Middle frontal gyrus (tissue), 1 donor: ENCODE data around the gene PLCB2.

Experiments used
- DNase-seq: peaks from one replicate; pipeline ENCODE4 v3.0.0-alpha.2; 2015; ENCODE audit warnings: low spot score; ENCODE audit errors: extremely low spot score

Gene PLCB2

DNA sequence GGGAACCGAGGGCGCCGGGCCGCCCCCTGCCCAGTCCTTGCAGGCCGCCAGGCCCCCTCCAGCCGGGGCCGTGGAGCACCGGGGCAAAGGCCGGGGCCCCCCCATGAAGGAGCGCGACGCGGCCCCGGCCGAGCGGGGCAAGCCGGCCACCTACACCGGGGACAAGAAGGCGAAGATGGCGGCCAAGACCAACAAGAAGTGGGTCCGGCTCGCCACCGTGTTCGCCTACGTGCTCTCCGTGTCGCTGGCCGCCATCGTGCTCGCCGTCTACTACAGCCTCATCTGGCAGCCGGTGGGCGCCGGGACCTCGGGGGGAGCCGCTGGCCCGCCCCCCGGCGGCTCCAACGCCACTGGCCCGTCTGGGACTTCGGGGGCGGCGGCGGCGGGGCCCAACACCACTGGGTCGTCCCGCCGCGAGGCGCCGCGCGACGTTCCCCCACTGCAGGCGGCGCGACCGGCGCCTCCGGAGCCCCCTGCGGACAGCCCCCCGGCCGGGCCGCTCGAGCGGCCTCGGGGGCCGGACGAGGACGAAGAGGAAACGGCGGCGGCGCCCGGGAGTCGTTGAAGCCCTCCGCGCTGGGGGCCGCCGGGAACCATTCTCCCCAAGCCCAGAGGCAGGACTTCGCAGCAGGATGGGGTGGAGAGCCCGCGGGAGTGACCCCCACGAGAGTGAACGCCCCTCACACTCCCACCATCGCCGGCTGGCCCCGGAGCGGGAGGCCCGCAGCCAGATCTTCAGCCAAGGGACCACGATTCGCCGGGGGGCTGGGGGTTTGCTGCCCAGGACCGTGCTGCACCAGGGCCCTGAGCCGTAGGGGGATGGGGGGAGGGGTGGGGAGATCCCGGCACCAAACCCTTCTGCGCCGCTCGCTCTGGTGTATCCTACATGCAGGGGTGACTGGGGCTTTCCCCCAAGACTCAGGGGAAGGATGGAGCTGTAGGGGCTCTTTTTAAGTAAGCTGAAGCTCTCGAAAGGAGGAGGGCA, 16.5 kb upstream of the PLCB2 start:
- no peak for DNase-seq

DNA sequence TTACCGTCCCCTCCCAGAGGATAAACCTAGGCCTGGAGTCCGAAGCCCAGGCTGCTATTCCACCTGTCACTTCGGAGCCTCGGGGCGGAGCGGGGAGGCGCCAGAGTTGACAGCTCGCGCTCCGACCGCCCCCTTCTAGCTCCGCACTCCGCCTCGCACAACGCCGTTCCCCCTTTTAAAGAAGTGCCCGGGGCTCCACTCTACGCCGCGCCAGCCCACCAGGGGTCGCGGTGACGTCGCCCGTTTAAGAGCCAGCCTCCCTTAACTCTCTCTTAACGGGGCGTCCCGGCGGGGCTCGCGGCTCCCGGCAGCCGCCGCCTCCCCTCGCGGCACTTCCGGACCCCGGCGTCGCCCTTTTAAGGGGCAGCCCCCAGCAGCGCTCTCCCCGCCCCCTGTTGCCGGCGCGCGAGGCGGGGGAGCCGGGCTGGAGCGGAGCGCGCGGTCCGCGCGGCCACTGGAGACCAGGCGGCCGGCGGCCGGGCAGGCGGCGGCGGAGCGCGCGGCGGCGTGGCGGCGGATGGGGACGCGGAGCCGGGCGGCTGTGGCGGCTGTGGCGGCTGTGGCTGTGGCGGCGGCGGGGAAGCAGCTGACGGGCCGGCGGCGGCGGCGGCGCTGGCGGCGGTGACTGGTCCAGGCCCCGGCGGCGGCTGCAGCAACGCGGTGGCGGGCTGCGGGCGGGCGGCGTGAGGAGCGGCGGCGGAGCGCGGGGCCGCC, 15.7 kb upstream of the PLCB2 start, which contains the start of gene INAFM2:
TSS of gene INAFM2 (plus strand) at position 454 of the 714 bp plus-strand sequence. CDS start 364 bp downstream, outside the sequence.
- DNase-seq: peak; percentile 77

DNA sequence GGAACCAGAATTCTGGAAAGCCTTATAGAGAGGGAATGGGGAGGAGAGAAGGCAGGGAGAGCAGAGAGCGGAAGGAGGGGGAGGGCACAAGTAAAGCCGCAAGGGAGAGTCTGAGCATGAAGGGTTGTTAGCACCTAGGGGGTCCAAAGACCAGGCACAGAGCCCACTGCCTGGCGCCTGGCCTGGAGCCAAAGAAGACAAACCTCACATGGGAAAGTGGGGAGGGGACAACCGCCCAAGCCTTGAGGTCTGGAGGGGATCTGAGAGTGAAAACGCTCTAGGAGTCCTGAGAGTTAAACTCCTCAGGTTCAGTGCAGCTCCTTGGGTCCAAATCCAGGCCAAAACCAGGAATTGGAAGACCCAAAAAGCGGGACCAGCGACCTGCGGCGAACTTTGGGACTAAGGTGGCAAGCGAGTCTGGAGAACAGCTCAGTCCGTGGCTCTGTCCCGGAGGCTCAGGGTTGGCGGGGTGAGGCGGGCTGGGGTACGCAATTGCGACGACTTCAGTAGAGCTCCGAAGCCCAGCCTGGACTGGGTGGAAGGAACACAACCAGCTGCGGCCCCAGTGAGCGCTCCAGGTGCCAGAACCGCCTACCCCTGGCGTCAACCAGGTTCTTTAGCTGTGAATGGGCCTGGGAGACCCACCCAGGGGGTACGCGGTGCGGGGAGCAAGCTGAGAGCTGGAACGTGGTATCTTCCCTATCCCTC, 14.9 kb upstream of the PLCB2 start:
- no peak for DNase-seq

DNA sequence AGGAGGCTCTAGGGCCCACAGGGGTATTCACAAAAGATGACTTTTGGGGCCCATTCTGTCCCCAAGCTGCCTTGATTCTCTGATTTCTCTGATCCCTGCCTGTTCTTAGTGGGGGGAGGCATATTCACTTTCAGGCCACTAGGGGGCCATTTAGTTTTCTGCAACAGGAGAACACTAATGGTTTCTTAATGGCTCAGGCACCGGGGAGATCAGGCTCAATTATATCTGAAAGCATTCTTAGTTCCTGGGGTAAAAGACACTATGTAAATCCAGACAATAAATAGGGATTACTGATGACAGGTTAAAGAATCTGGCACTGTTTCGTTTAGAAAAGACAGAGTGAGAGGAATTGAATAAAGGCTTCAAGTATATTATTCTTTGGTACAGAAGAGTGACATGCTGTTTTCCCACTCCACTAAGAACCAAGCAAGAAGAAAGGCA, 13.2 kb upstream of the PLCB2 start:
- DNase-seq: peak; percentile 46

DNA sequence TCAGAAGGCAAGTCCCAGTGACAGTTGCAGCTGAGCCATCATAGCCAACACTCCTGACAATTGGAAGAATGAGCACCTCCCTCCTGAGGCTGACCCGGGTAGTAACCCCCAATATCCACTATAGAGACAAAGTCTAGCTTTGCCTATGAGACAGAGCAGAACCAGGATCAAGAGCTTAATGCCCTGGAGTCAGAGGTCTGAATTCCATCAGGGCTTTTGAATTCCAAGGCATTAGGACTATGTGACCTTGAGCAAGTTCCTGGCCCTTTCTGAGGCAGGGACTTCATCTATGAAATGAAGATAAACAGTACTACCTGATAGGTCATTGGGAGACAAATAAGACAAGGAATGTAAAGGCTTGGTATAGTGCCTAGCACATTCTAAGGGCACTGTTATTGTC, 12.7 kb upstream of the PLCB2 start:
- no peak for DNase-seq

DNA sequence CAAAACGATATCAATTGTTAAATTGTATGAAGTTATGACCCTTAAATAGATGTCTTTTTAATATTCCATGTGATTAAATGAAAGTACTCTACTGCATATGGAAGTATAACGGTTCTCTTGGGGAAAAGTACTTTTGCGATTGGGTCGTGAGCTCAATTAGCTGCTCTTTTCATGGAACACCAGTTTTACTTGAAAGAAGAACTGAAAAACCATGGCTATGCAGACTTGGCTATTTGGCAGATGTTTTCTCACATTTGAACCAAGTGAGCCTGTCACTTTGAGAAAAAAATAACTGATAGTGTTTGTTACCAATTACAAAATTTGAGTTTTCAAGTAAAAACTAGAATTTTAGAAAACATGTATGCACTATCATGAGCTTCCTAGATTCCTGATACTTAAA, 9.8 kb upstream of the PLCB2 start:
- DNase-seq: no peak

DNA sequence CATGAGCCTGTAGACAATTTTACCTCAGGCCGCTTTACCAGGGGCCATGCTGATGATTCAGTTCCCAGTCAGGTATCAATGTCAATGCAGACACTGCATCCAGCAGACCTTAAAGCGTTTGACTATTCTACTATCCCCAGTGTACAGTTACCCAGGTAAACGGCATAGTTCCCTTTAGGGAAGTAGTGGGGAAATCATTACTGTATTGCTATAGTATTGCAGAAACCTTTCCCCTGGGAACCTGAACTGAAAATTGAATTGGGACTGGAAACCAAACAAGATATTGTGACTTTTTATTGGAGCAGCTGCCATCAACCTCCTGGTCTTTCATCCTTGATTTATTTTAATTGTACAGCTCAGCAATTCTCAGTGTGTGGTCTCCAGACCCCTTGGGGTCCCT, 9.2 kb upstream of the PLCB2 start:
- no peak for DNase-seq

DNA sequence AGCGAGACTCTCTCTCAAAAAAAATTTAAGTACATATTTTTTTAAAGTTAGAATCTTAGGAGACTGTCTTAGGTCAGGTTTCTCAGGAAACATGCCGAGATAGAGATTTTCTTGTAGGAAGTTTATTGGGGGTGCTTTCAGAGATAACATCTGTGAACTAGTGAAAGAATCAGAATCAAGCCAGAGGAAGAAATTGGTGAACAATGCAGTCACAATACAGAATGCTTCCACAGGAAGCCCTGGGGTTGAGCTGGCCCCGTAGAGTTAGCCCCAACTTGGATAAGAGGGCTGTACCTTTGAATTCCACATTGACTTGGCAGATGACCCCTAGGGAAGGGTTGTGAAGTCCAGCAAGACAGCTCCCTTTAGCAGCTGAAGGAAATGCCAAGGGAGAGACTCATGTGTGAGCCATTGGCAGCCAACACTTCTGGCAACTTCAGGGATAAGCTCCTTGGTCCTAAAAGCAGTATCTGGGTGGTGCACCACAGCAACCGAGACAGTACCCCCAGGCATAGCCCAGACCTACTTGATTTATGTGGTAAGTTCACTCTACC, 7.1 kb upstream of the PLCB2 start:
- no peak for DNase-seq

DNA sequence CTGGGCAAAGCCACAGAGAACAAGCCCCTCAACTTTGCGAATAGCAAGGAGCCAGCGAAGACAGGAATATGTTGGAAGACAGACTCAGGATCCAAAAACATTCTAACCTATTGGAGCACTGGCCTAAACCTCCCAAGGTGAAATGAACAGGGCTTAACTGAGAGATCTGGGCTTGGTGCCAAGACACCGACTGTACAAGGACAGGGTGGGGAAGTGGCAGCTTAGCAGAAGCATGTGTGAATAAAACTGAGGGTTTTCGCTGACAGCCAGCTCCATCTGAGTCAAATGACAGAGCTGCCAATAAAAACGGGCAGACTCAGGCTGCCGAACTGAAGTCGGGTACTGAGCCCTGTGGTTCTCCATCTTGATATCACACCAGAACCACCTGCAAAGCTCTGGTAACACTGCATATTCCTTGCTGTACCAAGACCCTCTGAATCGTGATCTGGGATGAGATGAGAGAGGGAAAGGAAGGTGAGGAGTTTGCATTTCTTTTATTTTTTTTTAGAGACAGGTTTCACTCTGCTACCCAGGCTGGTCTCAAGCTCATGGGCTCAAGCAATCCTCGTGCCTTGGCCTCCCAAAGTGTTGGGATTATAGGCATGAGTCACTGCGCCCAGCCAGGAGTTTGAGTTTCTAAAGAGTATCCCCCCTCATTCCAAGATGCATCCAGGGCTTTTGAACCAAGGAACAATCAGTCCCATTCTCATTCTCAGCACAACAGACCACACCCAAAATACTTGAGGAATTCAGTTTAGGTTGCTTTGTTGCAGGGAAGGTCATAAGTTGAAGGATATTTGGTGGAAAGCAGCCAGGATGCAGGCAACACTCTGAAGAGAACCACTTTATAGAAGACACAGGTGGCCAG, 6.0 kb upstream of the PLCB2 start:
- DNase-seq: no peak

DNA sequence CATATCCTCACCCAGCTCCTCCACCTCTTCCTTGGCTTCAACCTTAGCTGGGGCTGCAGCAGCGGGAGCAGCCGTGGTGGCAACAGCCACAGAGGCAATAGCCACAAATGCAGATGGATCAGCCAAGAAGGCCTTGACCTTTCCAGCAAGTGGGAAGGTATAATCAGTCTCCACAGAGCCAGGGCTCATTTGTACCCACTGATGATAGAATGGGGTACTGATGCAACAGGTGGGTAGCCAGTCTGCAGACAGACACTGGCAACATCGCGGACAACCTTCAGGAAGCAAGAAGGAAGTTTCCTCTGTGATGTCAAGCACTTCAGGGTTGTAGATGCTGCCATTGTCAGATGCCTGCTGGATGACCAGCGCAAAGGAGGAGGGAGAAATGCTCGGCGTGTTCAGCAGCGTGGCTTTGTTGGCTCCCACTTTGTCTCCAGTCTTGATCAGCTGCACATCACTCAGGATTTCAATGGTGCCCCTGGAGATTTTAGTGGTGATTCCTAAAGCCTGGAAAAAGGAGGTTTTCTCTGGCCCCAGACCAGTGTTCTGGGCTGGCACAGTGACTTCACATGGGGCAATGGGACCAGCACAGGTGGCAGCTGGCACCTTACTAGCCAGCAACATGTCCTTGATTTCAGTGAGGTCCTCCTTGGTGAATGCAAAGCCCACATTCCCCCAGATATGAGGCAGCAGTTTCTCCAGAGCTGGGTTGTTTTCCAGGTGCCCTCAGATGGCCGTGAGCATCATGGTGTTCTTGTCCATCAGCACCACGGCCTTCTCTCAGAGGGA, 4.8 kb upstream of the PLCB2 start:
- DNase-seq: no peak

DNA sequence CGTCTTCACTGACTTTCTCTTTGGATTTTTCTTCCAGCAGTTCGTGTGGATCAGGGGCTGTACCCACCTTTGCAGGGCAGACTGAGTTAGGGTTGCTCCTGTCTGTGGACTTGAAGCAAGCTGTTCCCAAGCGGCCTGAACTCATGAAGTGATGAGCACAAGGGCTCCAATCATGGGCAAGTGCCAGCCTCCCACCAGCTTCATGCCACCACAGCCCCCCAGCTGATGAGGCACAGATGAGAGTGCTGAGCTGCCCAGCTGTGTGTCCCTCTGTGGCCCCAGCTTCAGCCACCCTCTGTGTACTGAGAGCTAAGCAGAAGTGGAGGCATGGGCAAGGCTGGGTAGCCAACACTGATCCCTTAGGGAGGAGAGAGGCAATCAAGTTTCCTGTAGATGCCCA, 3.3 kb upstream of the PLCB2 start:
- no peak for DNase-seq

DNA sequence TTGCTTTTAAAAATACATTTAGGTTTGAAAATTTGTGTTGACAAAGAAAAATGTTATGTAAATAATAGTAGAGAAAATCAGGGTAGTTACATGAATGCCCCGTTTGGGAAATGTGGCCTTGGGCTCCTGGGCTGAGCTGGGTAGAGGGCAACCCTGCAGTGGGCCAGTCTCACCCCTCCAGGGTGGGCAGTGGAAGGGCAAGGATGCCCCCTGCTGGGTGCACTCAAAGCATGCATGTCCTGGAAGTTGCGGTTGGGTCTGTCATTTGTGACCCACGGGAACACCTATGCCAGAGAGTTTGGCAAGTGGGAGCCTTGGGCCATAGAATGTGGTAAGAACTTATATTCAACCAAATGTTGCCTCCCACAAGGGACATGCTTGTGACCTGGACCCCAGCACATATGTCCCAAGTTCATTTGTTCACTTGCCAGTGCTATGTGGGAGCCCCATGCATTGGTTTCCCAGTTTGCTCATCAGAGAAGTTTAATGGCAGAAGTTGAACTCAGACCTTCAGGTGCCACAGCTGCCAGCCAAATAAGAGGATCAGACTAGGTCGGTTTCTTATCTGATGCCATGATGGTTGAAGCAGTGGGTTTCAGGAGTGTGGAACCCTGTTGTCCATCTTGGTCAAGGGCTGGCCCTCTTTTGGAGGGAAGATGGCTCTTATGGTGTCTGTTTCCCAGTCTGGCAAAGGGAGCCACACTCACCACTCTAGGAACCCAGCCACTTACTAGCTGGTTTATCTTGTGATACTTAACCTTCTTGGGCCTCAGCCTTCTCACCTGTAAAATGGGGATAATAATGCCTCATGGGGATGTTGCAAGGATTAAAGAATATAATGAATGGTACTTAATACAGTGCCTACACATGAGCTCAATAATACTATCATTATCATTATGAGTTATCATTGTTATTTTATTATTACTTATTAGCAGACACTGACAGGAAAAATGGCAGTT, 2.5 kb upstream of the PLCB2 start:
- DNase-seq: no peak

DNA sequence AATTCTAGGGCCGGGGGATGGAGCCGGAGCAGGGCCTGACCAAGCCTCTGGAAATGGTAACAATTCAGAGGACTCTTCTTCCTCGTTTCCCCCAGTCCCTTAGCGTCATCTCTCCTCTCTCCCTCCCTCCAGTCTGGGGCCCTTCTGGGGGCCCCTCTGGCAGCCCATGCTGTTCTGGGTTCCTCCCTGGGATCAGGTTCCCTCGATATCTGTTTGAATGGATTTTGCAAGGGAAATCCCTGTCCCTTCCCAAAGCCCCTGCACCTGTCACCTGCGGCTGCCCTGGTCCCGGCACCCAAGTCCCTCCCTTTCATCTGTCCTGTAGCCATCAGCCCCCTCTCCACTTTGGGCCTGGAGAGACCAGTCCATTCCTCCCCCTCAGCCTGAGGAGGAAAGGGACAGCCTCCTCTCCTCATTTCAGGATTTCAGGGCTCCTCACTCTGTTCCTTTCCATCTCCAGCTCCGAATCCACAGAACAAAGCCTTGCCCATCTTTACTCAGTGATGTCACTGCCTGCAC, 1.7 kb upstream of the PLCB2 start:
- no peak for DNase-seq

DNA sequence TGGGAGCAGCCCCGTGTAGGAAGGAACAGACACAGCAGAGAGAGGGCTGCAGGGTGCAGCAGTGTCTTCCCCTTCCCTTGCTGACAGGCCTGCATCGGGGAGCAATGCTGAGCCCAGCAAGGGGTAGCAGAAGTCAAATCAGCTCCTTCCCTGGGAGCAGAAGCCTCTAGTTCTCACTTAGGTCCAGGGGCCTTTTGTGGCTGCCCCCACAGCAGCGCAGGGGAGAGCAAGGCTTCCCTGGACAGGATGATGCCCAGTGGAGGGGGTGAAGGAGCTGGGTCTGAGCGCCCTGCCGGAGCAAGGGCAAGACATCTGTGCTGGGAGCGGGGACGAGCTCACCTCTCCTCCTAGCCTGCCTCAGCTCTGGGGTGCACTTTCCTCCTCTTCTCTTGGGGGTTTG, 827 bp downstream of the PLCB2 start:
- no peak for DNase-seq

DNA sequence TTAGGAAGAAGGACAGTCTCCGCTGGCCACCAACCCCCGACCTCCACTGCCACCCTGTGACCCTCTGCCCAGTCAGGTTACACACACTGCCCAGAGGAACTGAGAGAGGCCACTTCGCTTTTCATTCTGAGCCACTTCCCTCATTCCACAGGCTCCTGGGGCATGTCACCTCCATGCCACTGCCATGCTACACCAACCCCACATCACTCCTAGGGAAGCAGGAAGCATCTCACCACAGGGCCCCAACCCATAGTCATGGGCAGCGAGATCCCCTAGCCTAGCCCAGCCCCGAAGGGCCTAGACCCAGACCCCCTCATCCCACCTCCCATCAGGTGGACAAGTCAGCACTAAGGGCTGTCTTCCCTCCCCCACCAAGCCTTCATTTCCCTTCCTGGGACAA, 1.4 kb downstream of the PLCB2 start:
- DNase-seq: no peak

DNA sequence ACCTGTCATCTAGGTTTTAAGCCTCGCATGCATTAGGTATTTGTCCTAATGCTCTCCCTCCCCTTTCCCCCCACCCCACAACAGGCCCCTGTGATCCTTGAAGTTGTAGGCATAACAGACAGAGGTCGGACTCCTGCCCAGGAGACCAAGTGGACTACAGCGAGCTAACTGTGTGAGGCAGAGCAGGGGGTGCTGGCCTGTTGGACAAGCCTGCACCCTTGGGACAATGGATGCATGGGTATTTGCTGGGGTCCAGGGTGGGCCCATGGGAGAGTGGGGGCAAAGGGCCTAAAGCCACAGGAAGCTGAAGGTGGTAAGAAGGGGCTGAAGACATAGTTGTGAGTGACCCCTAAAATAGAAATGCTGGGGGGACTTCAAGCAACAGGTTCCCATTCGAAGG, 2.5 kb downstream of the PLCB2 start:
- DNase-seq: no peak

DNA sequence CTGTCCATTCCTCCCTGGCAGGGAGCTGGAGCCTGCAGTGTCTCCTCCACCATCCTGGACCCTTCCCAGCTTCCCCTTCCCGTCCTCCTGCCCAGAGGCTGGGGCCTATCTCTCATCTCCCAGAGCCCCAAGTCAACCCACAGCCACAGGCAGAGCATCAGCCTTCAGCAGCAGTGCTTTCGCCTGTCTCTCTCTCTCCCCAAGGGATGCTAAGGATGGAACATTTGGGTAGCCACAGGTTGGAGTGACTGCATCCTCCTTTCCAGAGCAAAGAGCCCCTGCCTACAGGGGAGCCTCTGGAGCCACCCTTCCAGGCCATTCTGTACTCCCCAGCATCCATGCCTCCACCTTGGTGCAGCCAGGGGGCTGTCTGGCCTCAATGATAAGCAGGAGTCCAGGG, 4.2 kb downstream of the PLCB2 start:
- DNase-seq: no peak

DNA sequence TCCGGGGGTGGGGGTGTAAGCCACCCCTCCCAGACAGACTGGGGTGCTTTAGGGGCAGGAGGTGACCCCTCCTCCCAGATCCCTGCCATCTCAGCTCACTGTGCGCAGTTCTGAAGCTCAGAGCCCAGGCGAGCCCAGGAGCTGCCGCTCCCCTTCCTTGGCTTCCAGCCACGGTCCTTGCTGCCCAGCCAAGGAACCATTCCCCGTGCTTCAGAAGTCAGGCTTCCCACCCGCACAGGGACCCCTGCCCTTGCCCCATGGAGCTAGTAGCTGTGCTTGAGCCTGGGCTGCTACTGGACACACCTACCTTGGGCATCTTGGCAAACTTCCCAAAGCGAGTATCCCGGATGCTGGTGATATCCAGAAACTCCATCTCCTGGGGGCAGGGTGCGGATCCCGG, 4.8 kb downstream of the PLCB2 start:
- no peak for DNase-seq
